Posterior cingulate gyrus (tissue), 11 donors: ENCODE data around the gene ZBTB7A.

Source experiments
- DNase-seq, 10 donors: peaks; one replicate each; pipeline versions ENCODE4 v3.0.0 to v3.0.0-alpha.2; 2020 to 2021; ENCODE audit warnings: mixed read lengths in 3 of 10
- intact Hi-C: fragments of 100-400 bp; cut with DNase I; formaldehyde crosslinking; loops from one replicate; pipeline ENCODE4 v1.15.1; 2023

ZBTB7A gene

DNA sequence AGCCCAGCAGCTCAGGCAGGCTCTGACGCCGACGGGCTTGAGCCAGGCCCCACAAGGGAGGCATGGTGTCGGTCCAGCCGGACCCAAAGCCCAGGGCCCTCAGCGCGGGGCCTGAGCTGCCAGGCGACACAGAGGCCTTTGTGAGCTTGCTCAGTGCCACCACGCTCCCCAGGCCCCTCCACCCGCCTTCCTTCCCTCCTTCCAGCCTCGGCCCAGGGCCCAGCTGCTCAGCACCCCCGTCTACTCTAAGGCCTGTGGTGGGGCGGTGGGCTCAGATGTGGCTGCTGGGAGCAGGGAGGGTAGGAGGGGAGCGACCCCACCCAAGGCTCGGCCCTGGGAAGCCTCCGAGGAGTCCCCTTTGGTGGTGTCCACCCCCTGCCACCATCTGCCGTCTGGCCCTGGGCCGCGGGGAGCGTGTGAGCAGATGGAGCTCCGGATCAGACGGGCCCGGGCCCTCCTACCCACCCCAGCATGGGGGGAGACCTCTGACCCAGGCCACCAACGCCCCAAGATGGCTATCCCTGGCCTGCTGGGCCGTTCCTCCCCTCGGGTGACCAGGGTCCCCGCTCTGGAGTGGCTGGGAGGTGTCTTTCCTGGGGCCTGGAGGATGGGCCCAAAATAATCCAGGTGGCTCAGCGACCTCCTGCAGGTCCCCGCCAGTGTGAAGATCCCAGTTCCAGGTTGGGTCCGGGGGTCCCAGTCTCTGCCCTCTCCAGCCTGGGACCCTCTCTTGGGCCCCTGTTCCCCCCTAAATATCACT, 7.8 kb downstream of the ZBTB7A start:
- intact Hi-C loops: loop anchor here (5.0 kb wide), 1 partner anchor 37 kb away; no protein-coding TSS in a partner anchor
- DNase-seq: peak; percentile 63 to 96 (median 71)

DNA sequence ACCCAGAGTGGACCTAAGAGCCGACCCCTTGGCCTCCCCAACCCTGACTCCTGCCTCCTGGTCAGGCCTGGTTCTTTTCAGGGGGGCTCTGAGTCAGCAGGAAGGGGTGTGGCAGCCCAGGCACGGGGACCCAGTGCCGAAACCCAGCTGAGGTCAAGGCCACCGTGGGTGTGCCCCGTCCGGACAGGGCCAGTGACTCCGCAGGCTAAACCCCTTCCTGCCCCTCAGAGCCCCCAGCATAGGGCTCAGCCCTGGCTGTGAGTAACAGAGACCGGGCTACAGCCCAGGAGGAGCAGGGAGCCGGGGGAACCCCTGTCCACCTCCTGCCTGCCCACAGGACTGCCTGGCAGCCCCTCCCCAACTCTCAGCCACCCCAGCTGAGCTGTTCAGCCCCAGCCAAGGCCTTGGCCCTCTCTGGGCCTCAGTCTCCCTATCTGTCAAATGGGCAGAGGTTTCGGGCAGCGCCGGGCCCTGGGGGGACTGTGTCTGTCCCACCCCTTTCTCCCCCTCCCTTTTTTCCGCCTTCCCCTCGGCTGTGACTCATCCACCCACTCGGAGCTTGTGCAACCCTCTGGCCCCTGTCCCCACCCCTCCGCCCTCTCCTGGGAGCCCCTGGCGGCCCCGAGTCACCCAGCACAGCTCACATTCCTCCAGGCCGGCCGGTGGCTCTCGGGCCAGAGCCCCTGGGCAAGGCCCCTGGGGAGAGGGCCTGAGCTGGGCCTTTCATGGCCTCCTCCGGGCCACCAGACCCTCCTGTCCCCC, 8.6 kb downstream of the ZBTB7A start:
- peak in 5 of 10 donors; percentile 57 to 90 (median 70) for DNase-seq
- intact Hi-C loops: loop anchor here (5.0 kb wide), 1 partner anchor 36 kb away; no protein-coding TSS in a partner anchor

DNA sequence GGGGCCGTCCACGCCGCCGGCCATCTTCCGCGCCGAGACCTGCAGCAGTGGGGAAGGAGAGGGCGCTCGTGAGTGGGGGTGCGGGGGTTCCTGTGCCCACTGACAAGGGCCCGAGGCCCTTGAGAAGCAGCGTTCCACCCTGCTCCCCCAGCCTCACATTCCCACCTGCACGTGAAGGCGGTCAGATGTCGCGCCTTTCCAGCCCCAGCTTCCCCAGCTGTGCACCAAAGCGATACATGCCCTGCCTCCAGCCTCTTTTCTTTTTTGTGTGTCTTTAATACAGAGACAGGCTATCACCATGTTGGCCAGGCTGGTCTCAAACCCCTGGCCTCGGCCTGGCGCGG, 11.5 kb downstream of the ZBTB7A start:
- intact Hi-C loops: loop anchor here (5.0 kb wide), 1 partner anchor 33 kb away; no protein-coding TSS in a partner anchor
- peak in 1 of 10 donors; percentile 48 for DNase-seq

- intact Hi-C loops: loop anchor here (5.0 kb wide), 1 partner anchor 32 kb away; no protein-coding TSS in a partner anchor
- DNase-seq: peak in 3 of 10 donors; percentile 75 to 88 (median 85)
Observed at GRCh38 chr19:4054441-4055208, 12.1 kb downstream of the ZBTB7A start.

GRCh38 chr19:4053423-4054324, 13.0 kb downstream of the ZBTB7A start:
- intact Hi-C loops: no loop called here
- DNase-seq: peak in 3 of 10 donors; percentile 69 to 87 (median 78)

GRCh38 chr19:4052993-4053422, 13.7 kb downstream of the ZBTB7A start:
- peak in 2 of 10 donors; percentile 68 to 76 for DNase-seq
- intact Hi-C loops: no loop called here

DNA sequence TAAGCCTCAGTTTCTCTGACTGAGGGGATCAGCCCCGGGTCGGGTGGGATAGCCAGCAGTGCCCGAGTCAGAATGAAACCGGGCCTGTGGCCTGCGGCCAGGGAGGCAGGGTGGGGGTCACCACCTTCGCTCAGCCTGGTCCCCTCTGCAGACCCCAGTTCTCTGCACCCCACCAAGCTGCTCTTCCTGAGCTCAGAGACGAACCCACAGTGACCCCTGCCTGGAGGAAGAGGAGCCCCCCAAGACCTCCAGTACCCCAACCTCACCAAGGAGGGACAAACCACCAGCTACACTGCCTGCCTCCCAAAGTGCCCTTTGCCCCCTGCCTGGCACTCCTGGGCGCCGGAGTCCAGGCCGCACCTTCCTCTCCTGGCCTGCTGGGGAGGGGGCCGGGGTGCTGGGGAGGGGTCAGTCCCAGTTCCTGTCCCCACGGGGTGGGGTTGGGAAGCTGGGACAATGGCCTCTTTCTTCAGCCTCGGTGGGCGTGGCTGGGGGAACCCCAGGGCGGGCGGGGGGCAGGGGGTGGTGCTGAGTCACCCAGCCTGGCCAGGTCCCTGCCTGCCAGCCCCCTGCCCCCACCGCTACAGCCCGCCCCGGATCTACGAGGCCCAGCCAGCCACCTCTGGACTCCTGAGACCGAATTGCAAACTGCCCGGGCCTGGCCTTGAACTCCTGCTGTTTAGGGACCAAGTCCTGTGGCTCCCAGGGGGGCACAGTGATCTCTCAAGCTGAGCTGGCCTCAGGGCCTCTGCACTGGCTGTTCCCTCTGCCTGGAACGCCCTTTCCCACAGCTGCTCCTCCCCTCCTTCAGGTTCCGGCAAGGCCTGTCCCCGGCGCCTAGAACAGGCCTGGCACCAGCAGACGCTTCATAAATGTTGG, 14.3 kb downstream of the ZBTB7A start:
- DNase-seq: peak in 5 of 10 donors; percentile 62 to 90 (median 72)
- intact Hi-C loops: no loop called here

GRCh38 chr19:4051175-4052101, 15.3 kb downstream of the ZBTB7A start:
- peak in 2 of 10 donors; percentile 48 to 79 for DNase-seq
- intact Hi-C loops: no loop called here

DNA sequence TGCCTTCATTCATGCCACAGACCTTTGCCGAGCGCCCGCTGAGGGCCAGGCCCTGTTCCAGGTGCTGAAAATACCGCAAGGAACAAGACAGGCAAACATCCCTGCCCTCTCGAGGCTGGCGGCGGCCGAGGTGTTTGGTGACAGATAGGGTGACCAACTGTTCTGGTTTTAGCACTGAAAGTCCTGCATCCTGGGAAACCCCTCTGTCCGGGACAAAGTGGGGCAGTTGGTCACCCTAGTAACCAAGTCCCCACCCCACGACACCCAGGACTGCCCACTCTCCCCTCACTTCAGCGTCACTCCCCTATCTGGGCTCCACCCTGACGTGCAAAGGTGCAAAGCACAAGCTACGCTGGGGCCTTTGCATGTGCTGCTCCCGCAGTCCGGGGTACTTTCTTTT, 17.3 kb downstream of the ZBTB7A start:
- intact Hi-C loops: no loop called here
- peak in 2 of 10 donors; percentile 82 to 87 for DNase-seq

- DNase-seq: peak in 1 of 10 donors; percentile 80
- intact Hi-C loops: no loop called here
Observed at GRCh38 chr19:4046946-4047683, 19.6 kb downstream of the ZBTB7A start.

DNA sequence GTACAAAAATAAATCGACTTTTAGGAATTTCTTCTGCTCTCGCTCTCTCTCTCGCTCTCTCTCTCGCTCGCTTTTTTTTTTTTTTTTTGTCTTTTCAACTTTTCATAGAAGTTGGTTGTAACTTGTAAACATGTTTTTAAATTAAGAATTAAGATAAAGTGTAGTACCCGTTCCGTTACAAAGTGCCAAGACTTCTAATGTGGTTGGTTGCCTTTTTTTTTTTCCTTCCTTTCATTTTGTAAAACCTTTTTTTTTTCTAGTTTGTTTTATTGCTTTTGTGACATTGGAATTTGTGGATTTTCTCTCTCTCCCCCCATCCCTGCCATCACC, 20.4 kb downstream of the ZBTB7A start:
- DNase-seq: no peak
- intact Hi-C loops: no loop called here

DNA sequence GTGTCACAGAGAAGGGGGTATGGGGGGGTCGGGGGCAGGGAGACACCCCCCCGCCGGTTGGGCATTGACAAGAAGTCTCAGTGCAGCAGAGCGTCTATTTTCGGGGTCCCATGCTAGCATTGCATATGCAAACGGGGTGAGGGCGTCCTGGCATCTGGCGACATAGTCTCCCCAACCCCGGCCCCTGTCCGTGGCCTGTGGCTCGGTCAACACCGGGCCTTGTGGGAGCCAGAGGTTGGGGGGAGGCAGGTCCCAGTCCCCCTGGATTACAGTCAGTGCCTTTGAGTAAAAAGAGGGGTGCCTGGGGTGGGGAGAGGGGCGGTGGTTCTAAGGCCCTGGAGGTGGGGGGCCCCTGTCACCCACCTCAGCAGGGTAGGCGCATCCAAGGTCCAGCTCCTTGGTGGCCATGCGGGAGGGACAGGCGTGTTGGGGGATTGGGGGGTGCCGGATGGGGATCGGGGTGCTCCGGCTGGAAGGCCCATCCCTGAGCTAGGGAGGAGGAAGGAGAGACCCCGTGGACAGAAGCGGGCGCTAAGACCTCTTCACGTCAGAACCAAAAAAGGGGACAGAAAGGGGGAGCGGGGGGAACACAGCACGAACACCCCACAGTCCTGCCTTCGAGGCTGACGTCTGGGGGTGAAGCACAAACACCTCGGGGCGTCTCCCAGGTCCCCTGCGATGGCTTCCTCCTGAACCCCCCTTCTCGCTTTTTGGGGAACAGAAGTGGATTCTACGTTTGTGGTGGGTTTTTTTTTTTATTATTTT, 20.9 kb downstream of the ZBTB7A start:
- intact Hi-C loops: no loop called here
- no peak for DNase-seq

DNA sequence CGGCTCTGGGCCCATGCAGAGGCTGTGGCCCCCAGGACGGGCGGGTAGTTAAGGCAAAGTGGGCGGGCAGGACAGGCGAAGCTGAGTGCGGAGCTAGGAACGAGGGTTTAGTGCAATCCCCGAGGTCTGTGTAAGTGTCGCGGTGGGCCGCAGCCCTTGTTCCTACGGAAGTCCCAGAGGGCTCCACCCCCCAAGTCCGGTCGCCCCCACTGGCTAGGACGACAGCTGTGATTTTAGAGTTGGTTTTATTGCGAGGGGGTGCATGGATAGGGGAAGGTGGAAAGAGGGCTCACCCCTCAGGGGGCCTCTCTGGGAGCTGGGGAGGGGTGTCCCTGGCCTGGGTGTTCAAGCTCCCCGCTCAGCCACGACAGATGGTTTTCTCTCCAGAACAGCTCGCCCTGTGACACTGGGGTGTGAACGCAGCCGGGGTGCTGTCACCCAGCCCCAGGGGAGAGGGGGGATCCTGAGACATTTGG, 21.7 kb downstream of the ZBTB7A start:
- intact Hi-C loops: no loop called here
- DNase-seq: peak in 1 of 10 donors; percentile 24

DNA sequence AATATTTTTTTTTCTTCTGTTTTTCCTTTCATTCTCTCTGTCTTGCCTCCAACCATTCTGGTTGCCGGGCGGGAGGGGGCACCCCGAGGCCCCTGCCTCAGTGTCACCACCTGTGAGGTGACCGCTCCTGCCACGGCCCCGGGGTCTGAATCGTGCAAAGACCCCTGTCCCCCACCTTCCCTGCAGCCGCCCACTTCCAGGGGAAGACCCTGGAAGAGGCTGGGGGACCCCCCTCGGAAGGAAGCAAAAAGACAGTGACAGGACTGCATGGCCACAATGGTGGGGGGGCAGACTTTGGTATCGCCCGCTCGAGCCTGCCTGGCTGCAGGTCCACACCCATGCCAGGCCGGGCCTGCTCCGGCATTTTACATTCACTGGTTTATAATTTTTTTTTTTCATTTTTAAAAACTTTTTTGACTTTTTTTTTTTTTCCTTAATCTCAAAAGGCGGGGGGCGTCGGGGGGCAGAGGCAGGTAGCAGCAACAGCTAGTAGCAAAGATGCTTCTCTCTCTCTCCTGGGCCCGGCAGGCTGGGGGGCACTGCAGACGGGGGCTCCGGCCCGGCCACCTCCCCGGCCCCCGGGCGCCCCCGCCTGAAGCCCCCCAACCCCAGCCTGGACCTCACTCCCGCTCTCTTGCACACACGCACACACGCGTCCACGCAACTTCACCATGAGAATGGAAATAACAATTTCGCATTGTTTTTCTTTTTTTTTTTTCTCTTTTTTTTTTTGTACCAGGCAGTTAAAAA, 22.6 kb downstream of the ZBTB7A start:
- intact Hi-C loops: no loop called here
- no peak for DNase-seq

GRCh38 chr19:4043401-4043800, 23.3 kb downstream of the ZBTB7A start:
- no peak for DNase-seq
- intact Hi-C loops: no loop called here

- intact Hi-C loops: no loop called here
- DNase-seq: no peak
Observed at GRCh38 chr19:4042731-4043082, 24.0 kb downstream of the ZBTB7A start.
